Stomach smooth muscle (tissue), 2 donors: ENCODE results near the gene MACF1.
A peak's percentile ranks its signal among the peaks of the same experiment; 100 is the strongest.

Experiments used
- H3K27ac ChIP-seq: one replicate; pipeline ENCODE4 v1.7.0; 2013; ENCODE audit warnings: mild to moderate bottlenecking, low read length, inconsistent platforms
- H3K27me3 ChIP-seq, 2 donors: one replicate each; pipeline ENCODE4 v1.7.0; 2013; ENCODE audit warnings: low read length in 2 of 2; ENCODE audit not compliant: insufficient read depth in 2 of 2, control insufficient read depth in 1 of 2
- H3K36me3 ChIP-seq, 2 donors: one replicate each; pipeline ENCODE4 v1.7.0; 2013; ENCODE audit warnings: low read length in 2 of 2; ENCODE audit not compliant: control insufficient read depth in 2 of 2, insufficient read depth in 2 of 2
- H3K4me1 ChIP-seq: one replicate; pipeline ENCODE4 v1.7.0; 2013; ENCODE audit warnings: low read length; ENCODE audit not compliant: control insufficient read depth, insufficient read depth
- H3K4me3 ChIP-seq, 2 donors: one replicate each; pipeline ENCODE4 v1.7.0; 2013; ENCODE audit warnings: low read length in 2 of 2
- H3K9ac ChIP-seq, 2 donors: one replicate each; pipeline ENCODE4 v1.7.0; 2013; ENCODE audit warnings: low read length in 2 of 2, mild to moderate bottlenecking in 1 of 2
- H3K9me3 ChIP-seq, 2 donors: one replicate each; pipeline ENCODE4 v1.7.0; 2013; ENCODE audit warnings: low read length in 2 of 2; ENCODE audit not compliant: control insufficient read depth in 2 of 2
- donor health status: healthy.
- donor health status: Pancreatic carcinoma.

The MACF1 gene

DNA sequence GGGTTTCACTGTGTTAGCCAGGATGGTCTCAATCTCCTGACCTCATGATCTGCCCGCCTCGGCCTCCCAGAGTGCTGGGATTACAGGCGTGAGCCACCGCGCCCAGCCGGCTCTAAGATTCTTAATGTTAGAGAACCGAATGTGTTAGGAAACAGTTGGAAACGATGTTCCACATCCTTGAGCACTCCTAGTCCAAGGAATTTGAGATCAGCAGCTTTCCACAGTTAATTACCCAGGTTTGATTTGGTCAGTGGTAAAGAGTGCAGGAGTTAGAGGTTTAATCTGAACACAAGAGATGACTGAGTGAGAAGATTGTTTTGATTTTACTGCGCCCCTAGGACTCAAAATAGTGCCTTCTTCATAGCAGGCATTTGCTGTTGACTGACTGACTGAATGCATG, 211.1 kb downstream of the MACF1 start:
- H3K9me3 ChIP-seq: no peaks in the 10 kb centered on the region
- peaks cover 49% of the 10 kb centered on the region for H3K4me1 ChIP-seq
- no peak overlapping the region for H3K9ac ChIP-seq
- H3K27me3 ChIP-seq: no peaks in the 10 kb centered on the region
- H3K36me3 ChIP-seq: peaks cover 9 to 23% of the 10 kb centered on the region in 2 donors
- no peak overlapping the region for H3K27ac ChIP-seq
- no peak overlapping the region for H3K4me3 ChIP-seq

DNA sequence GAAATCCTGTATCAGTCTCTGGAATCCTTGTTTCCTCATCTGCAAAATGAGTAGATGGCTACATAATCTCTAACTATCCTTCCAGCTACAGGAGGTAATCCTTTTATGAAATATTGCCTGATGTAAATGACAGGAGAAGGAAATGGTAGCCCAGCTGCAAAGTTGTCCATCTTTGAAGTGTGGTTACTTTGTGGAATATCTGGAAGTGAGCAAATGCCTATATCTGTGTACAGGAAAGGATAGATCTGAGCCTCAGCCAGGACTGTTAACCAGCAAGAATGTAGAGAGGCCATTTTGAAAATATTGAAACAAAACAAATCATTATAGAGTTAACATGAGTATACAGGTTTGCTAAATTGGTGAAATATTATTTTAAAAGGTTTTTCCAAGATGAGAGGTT, 212.1 kb downstream of the MACF1 start:
- H3K9me3 ChIP-seq: no peaks in the 10 kb centered on the region
- peaks cover 7 to 20% of the 10 kb centered on the region in 2 donors for H3K36me3 ChIP-seq
- no peaks in the 10 kb centered on the region for H3K27me3 ChIP-seq
- no peak overlapping the region for H3K27ac ChIP-seq
- no peak overlapping the region for H3K4me3 ChIP-seq
- H3K4me1 ChIP-seq: peaks cover 38% of the 10 kb centered on the region
- H3K9ac ChIP-seq: no peak overlapping the region

DNA sequence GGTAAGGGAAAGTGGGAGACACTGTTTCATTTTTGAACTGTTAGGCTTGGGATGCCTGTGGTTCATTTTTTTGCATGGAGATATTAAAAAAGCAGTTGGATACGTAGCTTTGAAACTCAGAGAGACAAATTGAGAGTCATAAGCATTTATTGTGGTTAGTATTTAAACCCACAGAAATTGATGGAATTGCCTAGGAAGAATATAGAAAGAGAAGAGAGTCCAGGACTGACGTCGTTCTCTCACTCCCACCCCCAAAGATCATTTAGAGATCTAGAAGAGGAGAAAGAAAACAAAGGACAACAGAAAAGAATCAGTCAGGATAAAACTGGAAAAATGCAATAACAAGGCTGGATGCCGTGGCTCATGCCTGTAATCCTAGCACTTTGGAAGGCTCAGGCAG, 213.7 kb downstream of the MACF1 start:
- H3K9me3 ChIP-seq: no peaks in the 10 kb centered on the region
- H3K9ac ChIP-seq: no peak overlapping the region
- peaks cover 2 to 20% of the 10 kb centered on the region in 2 donors for H3K36me3 ChIP-seq
- H3K4me1 ChIP-seq: peaks cover 23% of the 10 kb centered on the region
- H3K27me3 ChIP-seq: no peaks in the 10 kb centered on the region
- H3K4me3 ChIP-seq: no peak overlapping the region
- no peak overlapping the region for H3K27ac ChIP-seq

GRCh38 chr1:39420493-39420892, 216.0 kb downstream of the MACF1 start:
- H3K4me3 ChIP-seq: no peak overlapping the region
- H3K4me1 ChIP-seq: peaks cover 13% of the 10 kb centered on the region
- H3K27me3 ChIP-seq: no peaks in the 10 kb centered on the region
- H3K36me3 ChIP-seq: peaks cover 7 to 25% of the 10 kb centered on the region in 2 donors
- H3K27ac ChIP-seq: no peak overlapping the region
- H3K9me3 ChIP-seq: no peaks in the 10 kb centered on the region
- H3K9ac ChIP-seq: no peak overlapping the region

- Histone ChIP-seq H3K4me3 (no peak overlapping the region), H3K9me3 (no peaks in the 10 kb centered on the region), H3K9ac (no peak overlapping the region), H3K27me3 (no peaks in the 10 kb centered on the region), H3K36me3 (peaks cover 7 to 23% of the 10 kb centered on the region in 2 donors), H3K27ac (no peak overlapping the region), H3K4me1 (peaks cover 8% of the 10 kb centered on the region)
Observed at GRCh38 chr1:39422614-39423013, 218.1 kb downstream of the MACF1 start.

GRCh38 chr1:39425151-39425550, 220.7 kb downstream of the MACF1 start:
- peaks cover 4% of the 10 kb centered on the region for H3K4me1 ChIP-seq
- no peak overlapping the region for H3K9ac ChIP-seq
- no peak overlapping the region for H3K4me3 ChIP-seq
- no peaks in the 10 kb centered on the region for H3K27me3 ChIP-seq
- peaks cover 21 to 35% of the 10 kb centered on the region in 2 donors for H3K36me3 ChIP-seq
- no peaks in the 10 kb centered on the region for H3K9me3 ChIP-seq
- no peak overlapping the region for H3K27ac ChIP-seq

DNA sequence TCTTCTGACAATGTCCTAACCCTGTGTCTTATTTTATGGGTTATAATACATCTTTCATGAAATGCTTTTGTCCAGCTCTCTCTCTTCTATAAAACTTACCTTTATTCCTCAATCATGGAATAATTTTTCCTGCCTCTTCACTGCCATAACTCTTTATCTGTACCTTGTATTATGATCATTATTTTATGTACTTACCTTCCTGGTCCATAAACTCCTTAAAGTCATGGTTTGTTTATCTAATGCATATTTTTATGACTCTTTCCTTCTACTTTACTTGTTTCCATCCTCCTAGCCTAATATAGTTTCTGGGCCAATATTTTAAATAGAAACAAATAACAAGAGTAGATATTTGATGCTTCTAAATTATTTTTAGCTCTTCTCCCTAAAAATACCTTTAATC, 221.1 kb downstream of the MACF1 start:
- Histone ChIP-seq H3K27ac (no peak overlapping the region), H3K36me3 (peaks cover 26 to 38% of the 10 kb centered on the region in 2 donors), H3K9ac (no peak overlapping the region), H3K4me3 (no peak overlapping the region), H3K27me3 (no peaks in the 10 kb centered on the region), H3K9me3 (no peaks in the 10 kb centered on the region), H3K4me1 (peaks cover 4% of the 10 kb centered on the region)

DNA sequence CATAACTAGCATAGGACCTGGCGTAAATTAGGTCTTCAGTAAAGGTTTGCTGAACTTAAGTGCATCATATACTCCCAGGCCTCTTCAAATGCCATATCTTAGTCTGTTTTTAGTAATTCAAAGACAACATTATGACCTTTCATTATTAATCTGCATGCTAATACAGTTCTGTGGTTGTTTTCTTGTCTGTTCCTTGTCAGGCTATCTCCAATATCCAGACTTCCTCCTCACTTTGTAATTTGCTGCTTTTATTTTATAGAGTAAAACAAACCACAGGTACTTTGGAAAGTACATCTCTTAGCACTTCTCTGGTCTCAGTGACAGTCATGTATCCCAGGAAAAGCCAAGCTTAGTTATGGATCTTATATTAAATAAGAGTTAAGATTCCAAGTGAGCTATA, 221.9 kb downstream of the MACF1 start:
- Histone ChIP-seq H3K36me3 (peaks cover 29 to 45% of the 10 kb centered on the region in 2 donors), H3K27me3 (no peaks in the 10 kb centered on the region), H3K4me1 (peaks cover 4% of the 10 kb centered on the region), H3K9me3 (no peaks in the 10 kb centered on the region), H3K27ac (no peak overlapping the region), H3K9ac (no peak overlapping the region), H3K4me3 (no peak overlapping the region)

GRCh38 chr1:39427374-39427773, 222.9 kb downstream of the MACF1 start:
- Histone ChIP-seq H3K27me3 (no peaks in the 10 kb centered on the region), H3K27ac (peak overlapping the region; percentile 8), H3K4me3 (no peak overlapping the region), H3K4me1 (peaks cover 5% of the 10 kb centered on the region), H3K9ac (no peak overlapping the region), H3K9me3 (no peaks in the 10 kb centered on the region), H3K36me3 (peaks cover 29 to 48% of the 10 kb centered on the region in 2 donors)

- H3K36me3 ChIP-seq: peaks cover 27 to 42% of the 10 kb centered on the region in 2 donors
- no peak overlapping the region for H3K4me3 ChIP-seq
- no peaks in the 10 kb centered on the region for H3K27me3 ChIP-seq
- H3K27ac ChIP-seq: peak overlapping the region; percentile 3
- no peak overlapping the region for H3K9ac ChIP-seq
- peaks cover 6% of the 10 kb centered on the region for H3K4me1 ChIP-seq
- no peaks in the 10 kb centered on the region for H3K9me3 ChIP-seq
Observed at GRCh38 chr1:39427912-39428311, 223.4 kb downstream of the MACF1 start.

DNA sequence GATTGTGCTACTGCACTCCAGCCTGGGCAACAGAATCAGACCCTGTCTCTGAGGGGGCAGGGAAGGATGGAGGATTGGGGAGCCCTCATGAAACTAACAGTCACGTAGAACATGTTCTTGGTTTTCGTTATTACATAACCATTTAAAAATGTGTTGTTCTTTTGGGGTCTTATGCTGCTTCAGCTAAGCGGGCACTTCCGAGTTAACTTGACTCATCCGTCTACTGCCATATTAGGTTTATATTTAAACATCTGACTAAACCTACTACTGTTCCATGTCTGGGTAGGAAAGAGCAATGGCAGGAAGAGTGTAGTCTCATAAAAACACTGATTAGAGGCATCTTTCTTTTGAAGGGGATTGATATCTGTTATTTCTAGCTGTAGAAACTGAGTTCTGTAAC, 227.4 kb downstream of the MACF1 start:
- peaks cover 36 to 64% of the 10 kb centered on the region in 2 donors for H3K36me3 ChIP-seq
- H3K27ac ChIP-seq: no peak overlapping the region
- no peak overlapping the region for H3K4me3 ChIP-seq
- no peaks in the 10 kb centered on the region for H3K27me3 ChIP-seq
- H3K4me1 ChIP-seq: peaks cover 6% of the 10 kb centered on the region
- no peak overlapping the region for H3K9ac ChIP-seq
- H3K9me3 ChIP-seq: no peaks in the 10 kb centered on the region
